Fibroblast of pulmonary artery (primary cell): ENCODE data around the gene RNF180.
A peak's percentile ranks its signal among the peaks of the same experiment; 100 is the strongest.

ENCODE experiments used
- DNase-seq: peaks from one replicate; pipeline ENCODE4 v3.0.0-alpha.2; 2010; ENCODE audit warnings: low read depth
- H3K4me3 ChIP-seq: replicated peaks from 2 replicates; pipeline ENCODE4 v1.5.1; 2011; ENCODE audit warnings: low read depth, mild to moderate bottlenecking, control low read depth, low read length, moderate library complexity
- CTCF ChIP-seq: IDR thresholded peaks from 2 replicates; pipeline ENCODE4 v1.5.1; 2011; ENCODE audit warnings: mild to moderate bottlenecking, control low read depth, low read length, inconsistent platforms; ENCODE audit errors: missing control alignments

Gene RNF180

GRCh38 chr5:64147379-64147778 lies 18.3 kb upstream of the RNF180 start:
- H3K4me3 ChIP-seq, result no peak overlapping the region
- no peak for TF ChIP-seq CTCF
- DNase-seq, result no peak

- peak; percentile 65 for DNase-seq
- H3K4me3 ChIP-seq, result no peak overlapping the region
- peak; percentile 91 for TF ChIP-seq CTCF
Measured at GRCh38 chr5:64147849-64148441, 17.7 kb upstream of the RNF180 start.

- TF ChIP-seq CTCF, result no peak
- DNase-seq, result peak; percentile 6
- H3K4me3 ChIP-seq, result no peak overlapping the region
Measured at GRCh38 chr5:64149268-64149667, 16.4 kb upstream of the RNF180 start.

- no peak overlapping the region for H3K4me3 ChIP-seq
- no peak for DNase-seq
- no peak for TF ChIP-seq CTCF
Measured at GRCh38 chr5:64149857-64150521, 15.7 kb upstream of the RNF180 start.

- no peak overlapping the region for H3K4me3 ChIP-seq
- no peak for DNase-seq
Measured at GRCh38 chr5:64156261-64156660, 9.4 kb upstream of the RNF180 start.

GRCh38 chr5:64158827-64159226 lies 6.8 kb upstream of the RNF180 start:
- H3K4me3 ChIP-seq, result no peak overlapping the region
- DNase-seq, result no peak
- TF ChIP-seq CTCF, result no peak

More at GRCh38 chr5:64156261-64156660, 9.4 kb upstream of the RNF180 start:
- TF ChIP-seq CTCF, result no peak

GRCh38 chr5:64160201-64160600 lies 5.4 kb upstream of the RNF180 start:
- no peak for DNase-seq
- H3K4me3 ChIP-seq, result no peak overlapping the region
- no peak for TF ChIP-seq CTCF
